Measurements from ENCODE around the gene F5.

- TF ChIP-seq CTCF (conservative IDR thresholded peaks at IDR 0.05; ENCODE audit: low read depth in 2 of 2) (no peak), ZNF331 (CRISPR knock-in tag; IDR thresholded peaks at IDR 0.05; ENCODE audit: low read depth) (no peak), CREB1 (CRISPR knock-in tag; IDR thresholded peaks at IDR 0.05; ENCODE audit: low read depth) (no peak), POLR2AphosphoS5 (IDR thresholded peaks at IDR 0.05; ENCODE audit: low read depth) (no peak), REST (IDR thresholded peaks at IDR 0.05; ENCODE audit: unreplicated experiment) (no peak), EZH2 (IDR thresholded peaks at IDR 0.05; ENCODE audit: low read depth, unreplicated experiment) (no peak), EZH2phosphoT487 (IDR thresholded peaks at IDR 0.05; ENCODE audit: unreplicated experiment) (no peak), STAT1 (IDR thresholded peaks at IDR 0.05; ENCODE audit: unreplicated experiment) (no peak), NANOG (IDR thresholded peaks at IDR 0.05; ENCODE audit: borderline replicate concordance) (no peak), JUNB (IDR thresholded peaks at IDR 0.05; ENCODE audit: unreplicated experiment) (no peak), ETS1 (IDR thresholded peaks at IDR 0.05) (no peak), ZNF114 (CRISPR knock-in tag; IDR thresholded peaks at IDR 0.05) (no peak), ZNF462 (CRISPR knock-in tag; IDR thresholded peaks at IDR 0.05) (no peak)
Measured at GRCh38 chr1:169534653-169535052, 51.6 kb downstream of the F5 start.
